Measurements from ENCODE around the gene NEFH.
A peak's percentile ranks its signal among the peaks of the same experiment; 100 is the strongest.

The NEFH gene

GRCh38 chr22:29517215-29517908 is 37.3 kb downstream of the NEFH start:
- POLR2A ChIA-PET, result no interaction called here
- TF ChIP-seq CTCF (IDR thresholded peaks at IDR 0.05; ENCODE audit: insufficient read depth, low read length, missing control alignments), result no peak
- no peak overlapping the region for H3K4me3 ChIP-seq (ENCODE audit: low read depth, low read length)
- CTCF ChIA-PET, result interaction anchor here (0.9 to 1.5 kb wide), 2 partner anchors 47 to 211 kb away, joined by 3 read pairs; partner anchors contain the start of gene GAS2L1
- DNase-seq (ENCODE audit: low read depth, low spot score), result no peak

- ChIA-PET CTCF (interaction anchor here (1.9 kb wide), 1 partner anchor 36 kb away, joined by 8 read pairs; the partner anchor contains the start of gene THOC5), POLR2A (no interaction called here)
- no peak overlapping the region for H3K4me3 ChIP-seq (ENCODE audit: low read depth, low read length)
- DNase-seq (ENCODE audit: low read depth, low spot score), result no peak
- no peak for TF ChIP-seq CTCF (IDR thresholded peaks at IDR 0.05; ENCODE audit: insufficient read depth, low read length, missing control alignments)
Measured at GRCh38 chr22:29518427-29518826, 38.4 kb downstream of the NEFH start.

- ChIA-PET CTCF (interaction anchor here (1.9 kb wide), 1 partner anchor 34 kb away, joined by 8 read pairs; the partner anchor contains the start of gene THOC5), POLR2A (no interaction called here)
- no peak overlapping the region for H3K4me3 ChIP-seq (ENCODE audit: low read depth, low read length)
- no peak for DNase-seq (ENCODE audit: low read depth, low spot score)
- TF ChIP-seq CTCF (IDR thresholded peaks at IDR 0.05; ENCODE audit: insufficient read depth, low read length, missing control alignments), result no peak
Measured at GRCh38 chr22:29519996-29520395, 40.0 kb downstream of the NEFH start.

- CTCF ChIA-PET, result no interaction called here
- DNase-seq (ENCODE audit: low read depth, low spot score), result peak; percentile 55
Measured at GRCh38 chr22:29520851-29521250, 40.8 kb downstream of the NEFH start.

GRCh38 chr22:29521526-29521925 is 41.5 kb downstream of the NEFH start:
- no peak overlapping the region for H3K4me3 ChIP-seq (ENCODE audit: low read depth, low read length)
- ChIA-PET CTCF (no interaction called here), POLR2A (no interaction called here)
- DNase-seq (ENCODE audit: low read depth, low spot score), result no peak
- TF ChIP-seq CTCF (IDR thresholded peaks at IDR 0.05; ENCODE audit: insufficient read depth, low read length, missing control alignments), result no peak

More at GRCh38 chr22:29520851-29521250, 40.8 kb downstream of the NEFH start:
- TF ChIP-seq CTCF (IDR thresholded peaks at IDR 0.05; ENCODE audit: insufficient read depth, low read length, missing control alignments), result no peak
- POLR2A ChIA-PET, result no interaction called here
- H3K4me3 ChIP-seq (ENCODE audit: low read depth, low read length), result no peak overlapping the region

GRCh38 chr22:29523761-29524160 is 43.7 kb downstream of the NEFH start:
- TF ChIP-seq CTCF (IDR thresholded peaks at IDR 0.05; ENCODE audit: insufficient read depth, low read length, missing control alignments), result no peak
- DNase-seq (ENCODE audit: low read depth, low spot score), result no peak
- H3K4me3 ChIP-seq (ENCODE audit: low read depth, low read length), result no peak overlapping the region
- ChIA-PET CTCF (interaction anchor here (0.7 to 2.9 kb wide), 8 partner anchors 11 to 218 kb away, joined by 3 to 60 read pairs (median 4); partner anchors contain the start of genes AP1B1 and GAS2L1), POLR2A (no interaction called here)

Data from AG04449 (cell line).